ENCODE data around the gene BCL2L1. TPM values are rescaled to one million over a fixed set of nuclear protein-coding genes. Genes with fewer than 3 reads are reported as not detected.

The BCL2L1 gene
- total and polyA plus RNA-seq, 2 donors (not counting 1 experiment from before 2014, with no cell fraction given) = 61.8 to 77.1 TPM

- Histone ChIP-seq H4K20me1 (ENCODE audit: control insufficient read depth, extremely low read depth, insufficient read depth, low read length) (no peaks in the 10 kb centered on the region), H3K9ac (ENCODE audit: insufficient read depth, low read length) (no peak overlapping the region), H3K79me2 (ENCODE audit: control insufficient read depth, insufficient read depth, low read length) (peaks cover 90% of the 10 kb centered on the region), H3K9me3 (ENCODE audit: control insufficient read depth, insufficient read depth, low read depth, low read length) (no peaks in the 10 kb centered on the region), H3K4me2 (ENCODE audit: extremely low read depth, insufficient read depth, low read length) (no peak overlapping the region), H3K4me3 (replicated peaks in 1 of 4; ENCODE audit: control extremely low read depth in 1 of 4, insufficient read depth in 1 of 4, low read depth in 3 of 4, low read length in 4 of 4) (no peak overlapping the region), H3K4me1 (ENCODE audit: control insufficient read depth, extremely low read depth, insufficient read depth, low read length) (peaks cover 29% of the 10 kb centered on the region), H3K27me3 (ENCODE audit: control insufficient read depth, insufficient read depth, low read length) (no peaks in the 10 kb centered on the region), H2AFZ (ENCODE audit: low read length) (no peak overlapping the region), H3K36me3 (ENCODE audit: control insufficient read depth, insufficient read depth, low read length) (peaks cover 16% of the 10 kb centered on the region), H3K27ac (ENCODE audit: insufficient read depth, low read length) (no peak overlapping the region)
- no peak for TF ChIP-seq CTCF (conservative IDR thresholded peaks at IDR 0.05 in 1 of 2, IDR thresholded peaks at IDR 0.05 in 1 of 2; ENCODE audit: low read depth in 1 of 2, low read length in 2 of 2)
- DNase-seq (ENCODE audit: low read depth in 2 of 2) = no peak
Measured at GRCh38 chr20:31708736-31709534, 13.7 kb downstream of the BCL2L1 start.

- Histone ChIP-seq H2AFZ (ENCODE audit: low read length) (no peak overlapping the region), H3K9me3 (ENCODE audit: control insufficient read depth, insufficient read depth, low read depth, low read length) (no peaks in the 10 kb centered on the region), H3K9ac (ENCODE audit: insufficient read depth, low read length) (no peak overlapping the region), H3K36me3 (ENCODE audit: control insufficient read depth, insufficient read depth, low read length) (peaks cover 15% of the 10 kb centered on the region), H3K4me3 (replicated peaks in 1 of 4; ENCODE audit: control extremely low read depth in 1 of 4, insufficient read depth in 1 of 4, low read depth in 3 of 4, low read length in 4 of 4) (no peak overlapping the region), H3K27me3 (ENCODE audit: control insufficient read depth, insufficient read depth, low read length) (no peaks in the 10 kb centered on the region), H3K79me2 (ENCODE audit: control insufficient read depth, insufficient read depth, low read length) (peaks cover 93% of the 10 kb centered on the region), H3K4me2 (ENCODE audit: extremely low read depth, insufficient read depth, low read length) (no peak overlapping the region), H3K4me1 (ENCODE audit: control insufficient read depth, extremely low read depth, insufficient read depth, low read length) (peaks cover 23% of the 10 kb centered on the region), H4K20me1 (ENCODE audit: control insufficient read depth, extremely low read depth, insufficient read depth, low read length) (no peaks in the 10 kb centered on the region), H3K27ac (ENCODE audit: insufficient read depth, low read length) (no peak overlapping the region)
- no peak for TF ChIP-seq EZH2 (IDR thresholded peaks at IDR 0.05; ENCODE audit: low read length, missing control alignments)
- DNase-seq (ENCODE audit: low read depth in 2 of 2) = no peak
Measured at GRCh38 chr20:31707994-31708735, 14.5 kb downstream of the BCL2L1 start.

GRCh38 chr20:31707258-31707615, 15.4 kb downstream of the BCL2L1 start:
- TF ChIP-seq CTCF (conservative IDR thresholded peaks at IDR 0.05 in 1 of 2, IDR thresholded peaks at IDR 0.05 in 1 of 2; ENCODE audit: low read depth in 1 of 2, low read length in 2 of 2) (no peak), EZH2 (IDR thresholded peaks at IDR 0.05; ENCODE audit: low read length, missing control alignments) (no peak)
- H3K9me3 ChIP-seq (ENCODE audit: control insufficient read depth, insufficient read depth, low read depth, low read length) = no peaks in the 10 kb centered on the region
- H3K36me3 ChIP-seq (ENCODE audit: control insufficient read depth, insufficient read depth, low read length) = peaks cover 15% of the 10 kb centered on the region

More at GRCh38 chr20:31707258-31707615, 15.4 kb downstream of the BCL2L1 start:
- Histone ChIP-seq H3K9ac (ENCODE audit: insufficient read depth, low read length) (no peak overlapping the region), H3K79me2 (ENCODE audit: control insufficient read depth, insufficient read depth, low read length) (peaks cover 91% of the 10 kb centered on the region), H3K4me3 (replicated peaks in 1 of 4; ENCODE audit: control extremely low read depth in 1 of 4, insufficient read depth in 1 of 4, low read depth in 3 of 4, low read length in 4 of 4) (no peak overlapping the region), H3K4me1 (ENCODE audit: control insufficient read depth, extremely low read depth, insufficient read depth, low read length) (peaks cover 14% of the 10 kb centered on the region), H4K20me1 (ENCODE audit: control insufficient read depth, extremely low read depth, insufficient read depth, low read length) (no peaks in the 10 kb centered on the region), H3K4me2 (ENCODE audit: extremely low read depth, insufficient read depth, low read length) (no peak overlapping the region), H3K27me3 (ENCODE audit: control insufficient read depth, insufficient read depth, low read length) (no peaks in the 10 kb centered on the region), H2AFZ (ENCODE audit: low read length) (no peak overlapping the region), H3K27ac (ENCODE audit: insufficient read depth, low read length) (no peak overlapping the region)
- DNase-seq (ENCODE audit: low read depth in 2 of 2) = no peak
